SIG-M5 (cell line): Measurements from ENCODE around the gene ECHS1.
"Not testable (repeated sequence)": the region's sequence is repeated elsewhere in the genome, so short reads cannot be mapped to it uniquely, and the experiment has no call there.

Experiments
- DNase-seq: peaks from one replicate; lab custom pipeline; 2025; lab: John Stamatoyannopoulos, UW

ECHS1 gene

GRCh38 chr10:133399123-133399601 is 26.0 kb upstream of the ECHS1 start:
- no peak for DNase-seq

- no peak for DNase-seq
These were observed 24.8 kb upstream of the ECHS1 start for GRCh38 chr10:133397938-133398337.

- no peak for DNase-seq
These were observed 23.0 kb upstream of the ECHS1 start for GRCh38 chr10:133396035-133396624.

GRCh38 chr10:133394801-133395221 is 21.7 kb upstream of the ECHS1 start:
- no peak for DNase-seq

GRCh38 chr10:133394064-133394663 is 21.0 kb upstream of the ECHS1 start, which contains the start of gene MTG1:
MTG1 (plus strand) TSS chr10:133394157; CDS start chr10:133394221, 64 bp downstream.
- peak; percentile 52 for DNase-seq

- no peak for DNase-seq
These were observed 20.4 kb upstream of the ECHS1 start for GRCh38 chr10:133393401-133394063.

- DNase-seq, result no peak
These were observed 18.8 kb upstream of the ECHS1 start for GRCh38 chr10:133391761-133392518.

GRCh38 chr10:133391249-133391635 is 18.1 kb upstream of the ECHS1 start:
- no peak for DNase-seq

GRCh38 chr10:133390597-133391248 is 17.6 kb upstream of the ECHS1 start:
- no peak for DNase-seq

- DNase-seq, result peak; percentile 50
These were observed 16.0 kb upstream of the ECHS1 start for GRCh38 chr10:133388973-133389818.

- DNase-seq, result no peak
These were observed 15.2 kb upstream of the ECHS1 start for GRCh38 chr10:133388236-133388972.

GRCh38 chr10:133386951-133387350 is 13.8 kb upstream of the ECHS1 start:
- DNase-seq, result not testable (repeated sequence)

- no peak for DNase-seq
These were observed 12.1 kb upstream of the ECHS1 start for GRCh38 chr10:133385214-133385613.

- DNase-seq, result no peak
These were observed 10.9 kb upstream of the ECHS1 start for GRCh38 chr10:133384071-133384470.

- no peak for DNase-seq
These were observed 10.4 kb upstream of the ECHS1 start for GRCh38 chr10:133383551-133383950.

GRCh38 chr10:133381036-133381435 is 7.9 kb upstream of the ECHS1 start:
- no peak for DNase-seq

- DNase-seq, result no peak
These were observed 6.9 kb upstream of the ECHS1 start for GRCh38 chr10:133379801-133380666.

GRCh38 chr10:133379152-133379800 is 6.1 kb upstream of the ECHS1 start, which contains the start of gene PAOX:
PAOX (plus strand) TSS chr10:133379262; CDS start chr10:133379317, 55 bp downstream.
- DNase-seq, result no peak
